HEK293 (cell line): ENCODE results near the gene CTBP2.
A peak's percentile ranks its signal among the peaks of the same experiment; 100 is the strongest.

Source experiments
- EGR2 ChIP-seq: fragments of 450-650 bp; formaldehyde crosslinking; IDR thresholded peaks from 2 replicates; pipeline ENCODE4 v1.5.1; 2016; ENCODE audit warnings: low read depth, missing biosample characterization, missing genetic modification characterization
- FEZF1 ChIP-seq: fragments of 450-650 bp; formaldehyde crosslinking; IDR thresholded peaks from 2 replicates; pipeline ENCODE4 v1.5.1; 2016; ENCODE audit warnings: missing biosample characterization, missing genetic modification characterization
- GFI1B ChIP-seq: fragments of 450-650 bp; formaldehyde crosslinking; IDR thresholded peaks from 2 replicates; pipeline ENCODE4 v1.5.1; 2016; ENCODE audit warnings: missing biosample characterization, missing genetic modification characterization
- KLF7 ChIP-seq: fragments of 450-650 bp; formaldehyde crosslinking; IDR thresholded peaks from 2 replicates; pipeline ENCODE4 v1.5.1; 2016; ENCODE audit warnings: missing biosample characterization, missing genetic modification characterization, borderline replicate concordance
- SCRT2 ChIP-seq: fragments of 450-650 bp; formaldehyde crosslinking; IDR thresholded peaks from 2 replicates; pipeline ENCODE4 v1.5.1; 2016; ENCODE audit warnings: missing biosample characterization, missing genetic modification characterization
- SP7 ChIP-seq: fragments of 450-650 bp; formaldehyde crosslinking; IDR thresholded peaks from 2 replicates; pipeline ENCODE4 v1.5.1; 2016; ENCODE audit warnings: missing biosample characterization, missing genetic modification characterization
- TCF7L2 ChIP-seq: IDR thresholded peaks from 2 replicates; pipeline ENCODE4 v1.6.1; 2011; ENCODE audit warnings: low read depth, mild to moderate bottlenecking, inconsistent platforms, low read length, moderate library complexity, borderline replicate concordance
- ZBTB17 ChIP-seq: fragments of 450-650 bp; formaldehyde crosslinking; IDR thresholded peaks from 2 replicates; pipeline ENCODE4 v1.5.1; 2016; ENCODE audit warnings: missing biosample characterization, missing genetic modification characterization
- ZBTB7A ChIP-seq: fragments of 450-650 bp; formaldehyde crosslinking; IDR thresholded peaks from 2 replicates; pipeline ENCODE4 v1.5.1; 2016; ENCODE audit warnings: low read depth, missing biosample characterization, missing genetic modification characterization
- ZFHX2 ChIP-seq: fragments of 450-650 bp; formaldehyde crosslinking; conservative IDR thresholded peaks from 2 replicates; pipeline ENCODE4 v1.5.1; 2016; ENCODE audit warnings: missing biosample characterization, missing genetic modification characterization
- ZNF138 ChIP-seq: fragments of 450-650 bp; formaldehyde crosslinking; IDR thresholded peaks from 2 replicates; pipeline ENCODE4 v1.5.1; 2016; ENCODE audit warnings: missing biosample characterization, missing genetic modification characterization, borderline replicate concordance
- ZNF175 ChIP-seq: fragments of 450-650 bp; formaldehyde crosslinking; IDR thresholded peaks from 2 replicates; pipeline ENCODE4 v1.5.1; 2016; ENCODE audit warnings: missing biosample characterization, missing genetic modification characterization
- ZNF211 ChIP-seq: fragments of 450-650 bp; formaldehyde crosslinking; IDR thresholded peaks from 2 replicates; pipeline ENCODE4 v1.5.1; 2016; ENCODE audit warnings: low read depth, missing biosample characterization, missing genetic modification characterization
- ZNF239 ChIP-seq: fragments of 450-650 bp; formaldehyde crosslinking; IDR thresholded peaks from 2 replicates; pipeline ENCODE4 v1.5.1; 2016; ENCODE audit warnings: missing biosample characterization, missing genetic modification characterization
- ZNF341 ChIP-seq: fragments of 450-650 bp; formaldehyde crosslinking; IDR thresholded peaks from 2 replicates; pipeline ENCODE4; 2016; ENCODE audit warnings: low read depth, missing biosample characterization, missing genetic modification characterization
- ZNF423 ChIP-seq: fragments of 450-650 bp; formaldehyde crosslinking; IDR thresholded peaks from 2 replicates; pipeline ENCODE4 v1.5.1; 2016; ENCODE audit warnings: missing biosample characterization, missing genetic modification characterization
- ZNF521 ChIP-seq: fragments of 450-650 bp; formaldehyde crosslinking; IDR thresholded peaks from 2 replicates; pipeline ENCODE4 v1.5.1; 2017; ENCODE audit warnings: missing biosample characterization, mild to moderate bottlenecking, missing genetic modification characterization
- ZNF530 ChIP-seq: fragments of 450-650 bp; formaldehyde crosslinking; IDR thresholded peaks from 2 replicates; pipeline ENCODE4 v1.5.1; 2016; ENCODE audit warnings: low read depth, missing biosample characterization, missing genetic modification characterization
- ZNF670 ChIP-seq: fragments of 450-650 bp; formaldehyde crosslinking; IDR thresholded peaks from 2 replicates; pipeline ENCODE4 v1.5.1; 2016; ENCODE audit warnings: missing biosample characterization, missing genetic modification characterization, low read depth
- ZNF76 ChIP-seq: fragments of 450-650 bp; formaldehyde crosslinking; IDR thresholded peaks from 2 replicates; pipeline ENCODE4; 2016; ENCODE audit warnings: low read depth, missing biosample characterization, missing genetic modification characterization, borderline replicate concordance
- ZSCAN30 ChIP-seq: fragments of 450-650 bp; IDR thresholded peaks from 2 replicates; pipeline ENCODE4 v1.5.1; 2018; ENCODE audit warnings: missing biosample characterization, mild to moderate bottlenecking, missing genetic modification characterization, moderate library complexity
- ZXDB ChIP-seq: fragments of 450-650 bp; formaldehyde crosslinking; IDR thresholded peaks from 2 replicates; pipeline ENCODE4 v1.5.1; 2016; ENCODE audit warnings: missing biosample characterization, missing genetic modification characterization
- TF ChIP-seq, protein P1 (sequence below): fragments of 450-650 bp; formaldehyde crosslinking; IDR thresholded peaks from 2 replicates; pipeline ENCODE4 v1.5.1; 2017; ENCODE audit warnings: missing biosample characterization, missing genetic modification characterization
- TF ChIP-seq, protein P2 (sequence below): fragments of 450-650 bp; IDR thresholded peaks from 2 replicates; pipeline ENCODE4 v1.5.1; 2018; ENCODE audit warnings: missing biosample characterization, missing genetic modification characterization
- TF ChIP-seq, protein P3 (sequence below): fragments of 450-650 bp; formaldehyde crosslinking; IDR thresholded peaks from 2 replicates; pipeline ENCODE4 v1.5.1; 2016; ENCODE audit warnings: missing biosample characterization, missing genetic modification characterization
- TF ChIP-seq, protein P4 (sequence below): fragments of 450-650 bp; formaldehyde crosslinking; IDR thresholded peaks from 2 replicates; pipeline ENCODE4 v1.5.1; 2017; ENCODE audit warnings: missing biosample characterization, missing genetic modification characterization
- TF ChIP-seq, protein P5 (sequence below): fragments of 450-650 bp; formaldehyde crosslinking; IDR thresholded peaks from 2 replicates; pipeline ENCODE4 v1.5.1; 2016; ENCODE audit warnings: missing biosample characterization, missing genetic modification characterization
- TF ChIP-seq, protein P6 (sequence below): fragments of 450-650 bp; formaldehyde crosslinking; IDR thresholded peaks from 2 replicates; pipeline ENCODE4 v1.5.1; 2016; ENCODE audit warnings: missing biosample characterization, missing genetic modification characterization

The CTBP2 gene

DNA sequence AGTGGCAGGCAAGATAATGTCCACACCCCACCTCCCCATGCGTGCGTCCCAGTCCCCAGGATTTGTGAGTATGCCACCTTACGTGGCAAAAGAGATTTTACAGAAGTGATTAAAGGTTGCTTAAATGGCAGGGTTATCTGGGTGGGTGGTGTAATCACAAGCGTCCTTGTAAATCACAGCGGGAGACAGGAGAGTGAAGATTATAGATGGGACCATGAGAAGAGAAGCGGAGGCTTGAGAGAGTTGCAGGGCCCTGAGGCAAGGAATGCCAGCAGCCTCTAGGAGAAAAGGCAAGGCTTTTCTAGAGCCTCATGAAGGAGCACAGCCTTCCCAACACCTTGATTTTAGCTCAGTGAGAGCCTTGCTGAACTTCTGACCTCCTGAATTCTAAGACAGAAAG lies 208.2 kb downstream of the CTBP2 start (continued):
- TF ChIP-seq, protein P1, sequence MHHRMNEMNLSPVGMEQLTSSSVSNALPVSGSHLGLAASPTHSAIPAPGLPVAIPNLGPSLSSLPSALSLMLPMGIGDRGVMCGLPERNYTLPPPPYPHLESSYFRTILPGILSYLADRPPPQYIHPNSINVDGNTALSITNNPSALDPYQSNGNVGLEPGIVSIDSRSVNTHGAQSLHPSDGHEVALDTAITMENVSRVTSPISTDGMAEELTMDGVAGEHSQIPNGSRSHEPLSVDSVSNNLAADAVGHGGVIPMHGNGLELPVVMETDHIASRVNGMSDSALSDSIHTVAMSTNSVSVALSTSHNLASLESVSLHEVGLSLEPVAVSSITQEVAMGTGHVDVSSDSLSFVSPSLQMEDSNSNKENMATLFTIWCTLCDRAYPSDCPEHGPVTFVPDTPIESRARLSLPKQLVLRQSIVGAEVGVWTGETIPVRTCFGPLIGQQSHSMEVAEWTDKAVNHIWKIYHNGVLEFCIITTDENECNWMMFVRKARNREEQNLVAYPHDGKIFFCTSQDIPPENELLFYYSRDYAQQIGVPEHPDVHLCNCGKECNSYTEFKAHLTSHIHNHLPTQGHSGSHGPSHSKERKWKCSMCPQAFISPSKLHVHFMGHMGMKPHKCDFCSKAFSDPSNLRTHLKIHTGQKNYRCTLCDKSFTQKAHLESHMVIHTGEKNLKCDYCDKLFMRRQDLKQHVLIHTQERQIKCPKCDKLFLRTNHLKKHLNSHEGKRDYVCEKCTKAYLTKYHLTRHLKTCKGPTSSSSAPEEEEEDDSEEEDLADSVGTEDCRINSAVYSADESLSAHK (tag by site-specific recombination): peak; percentile 59; the same call in 1 of the 2 replicates
- TF ChIP-seq ZSCAN30 (tag by site-specific recombination) (peak; percentile 95), ZBTB7A (tag by site-specific recombination) (no peak), KLF7 (tag by site-specific recombination) (peak; percentile 26; the same call in 1 of the 2 replicates), ZNF175 (tag by site-specific recombination) (no peak), ZFHX2 (tag by site-specific recombination) (peak; percentile 76), ZNF138 (tag by site-specific recombination) (no peak), ZBTB17 (peak; percentile 77; the same call in 1 of the 2 replicates), ZNF530 (tag by site-specific recombination) (no peak), ZNF341 (peak; percentile 18; the same call in 1 of the 2 replicates), ZNF211 (tag by site-specific recombination) (no peak), ZNF423 (tag by site-specific recombination) (peak; percentile 87), ZNF670 (tag by site-specific recombination) (no peak), ZNF76 (tag by site-specific recombination) (no peak), ZNF521 (no peak), FEZF1 (tag by site-specific recombination) (peak; percentile 89), ZXDB (tag by site-specific recombination) (peak; percentile 77), EGR2 (tag by site-specific recombination) (peak; percentile 77), SCRT2 (tag by site-specific recombination) (no peak), ZNF239 (tag by site-specific recombination) (no peak), GFI1B (tag by site-specific recombination) (peak; percentile 53; the same call in 1 of the 2 replicates), SP7 (peak; percentile 98), TCF7L2 (peak; percentile 72; the same call in 1 of the 2 replicates)
- TF ChIP-seq, protein P2, sequence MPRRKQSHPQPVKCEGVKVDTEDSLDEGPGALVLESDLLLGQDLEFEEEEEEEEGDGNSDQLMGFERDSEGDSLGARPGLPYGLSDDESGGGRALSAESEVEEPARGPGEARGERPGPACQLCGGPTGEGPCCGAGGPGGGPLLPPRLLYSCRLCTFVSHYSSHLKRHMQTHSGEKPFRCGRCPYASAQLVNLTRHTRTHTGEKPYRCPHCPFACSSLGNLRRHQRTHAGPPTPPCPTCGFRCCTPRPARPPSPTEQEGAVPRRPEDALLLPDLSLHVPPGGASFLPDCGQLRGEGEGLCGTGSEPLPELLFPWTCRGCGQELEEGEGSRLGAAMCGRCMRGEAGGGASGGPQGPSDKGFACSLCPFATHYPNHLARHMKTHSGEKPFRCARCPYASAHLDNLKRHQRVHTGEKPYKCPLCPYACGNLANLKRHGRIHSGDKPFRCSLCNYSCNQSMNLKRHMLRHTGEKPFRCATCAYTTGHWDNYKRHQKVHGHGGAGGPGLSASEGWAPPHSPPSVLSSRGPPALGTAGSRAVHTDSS (tag by site-specific recombination): no peak
- TF ChIP-seq, protein P3, sequence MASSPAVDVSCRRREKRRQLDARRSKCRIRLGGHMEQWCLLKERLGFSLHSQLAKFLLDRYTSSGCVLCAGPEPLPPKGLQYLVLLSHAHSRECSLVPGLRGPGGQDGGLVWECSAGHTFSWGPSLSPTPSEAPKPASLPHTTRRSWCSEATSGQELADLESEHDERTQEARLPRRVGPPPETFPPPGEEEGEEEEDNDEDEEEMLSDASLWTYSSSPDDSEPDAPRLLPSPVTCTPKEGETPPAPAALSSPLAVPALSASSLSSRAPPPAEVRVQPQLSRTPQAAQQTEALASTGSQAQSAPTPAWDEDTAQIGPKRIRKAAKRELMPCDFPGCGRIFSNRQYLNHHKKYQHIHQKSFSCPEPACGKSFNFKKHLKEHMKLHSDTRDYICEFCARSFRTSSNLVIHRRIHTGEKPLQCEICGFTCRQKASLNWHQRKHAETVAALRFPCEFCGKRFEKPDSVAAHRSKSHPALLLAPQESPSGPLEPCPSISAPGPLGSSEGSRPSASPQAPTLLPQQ (tag by site-specific recombination): 0 out of 2 replicates have a peak, but pooled peaks have one; percentile 27
- TF ChIP-seq, protein P4, sequence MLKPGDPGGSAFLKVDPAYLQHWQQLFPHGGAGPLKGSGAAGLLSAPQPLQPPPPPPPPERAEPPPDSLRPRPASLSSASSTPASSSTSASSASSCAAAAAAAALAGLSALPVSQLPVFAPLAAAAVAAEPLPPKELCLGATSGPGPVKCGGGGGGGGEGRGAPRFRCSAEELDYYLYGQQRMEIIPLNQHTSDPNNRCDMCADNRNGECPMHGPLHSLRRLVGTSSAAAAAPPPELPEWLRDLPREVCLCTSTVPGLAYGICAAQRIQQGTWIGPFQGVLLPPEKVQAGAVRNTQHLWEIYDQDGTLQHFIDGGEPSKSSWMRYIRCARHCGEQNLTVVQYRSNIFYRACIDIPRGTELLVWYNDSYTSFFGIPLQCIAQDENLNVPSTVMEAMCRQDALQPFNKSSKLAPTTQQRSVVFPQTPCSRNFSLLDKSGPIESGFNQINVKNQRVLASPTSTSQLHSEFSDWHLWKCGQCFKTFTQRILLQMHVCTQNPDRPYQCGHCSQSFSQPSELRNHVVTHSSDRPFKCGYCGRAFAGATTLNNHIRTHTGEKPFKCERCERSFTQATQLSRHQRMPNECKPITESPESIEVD: peak; percentile 90
- TF ChIP-seq, protein P5, sequence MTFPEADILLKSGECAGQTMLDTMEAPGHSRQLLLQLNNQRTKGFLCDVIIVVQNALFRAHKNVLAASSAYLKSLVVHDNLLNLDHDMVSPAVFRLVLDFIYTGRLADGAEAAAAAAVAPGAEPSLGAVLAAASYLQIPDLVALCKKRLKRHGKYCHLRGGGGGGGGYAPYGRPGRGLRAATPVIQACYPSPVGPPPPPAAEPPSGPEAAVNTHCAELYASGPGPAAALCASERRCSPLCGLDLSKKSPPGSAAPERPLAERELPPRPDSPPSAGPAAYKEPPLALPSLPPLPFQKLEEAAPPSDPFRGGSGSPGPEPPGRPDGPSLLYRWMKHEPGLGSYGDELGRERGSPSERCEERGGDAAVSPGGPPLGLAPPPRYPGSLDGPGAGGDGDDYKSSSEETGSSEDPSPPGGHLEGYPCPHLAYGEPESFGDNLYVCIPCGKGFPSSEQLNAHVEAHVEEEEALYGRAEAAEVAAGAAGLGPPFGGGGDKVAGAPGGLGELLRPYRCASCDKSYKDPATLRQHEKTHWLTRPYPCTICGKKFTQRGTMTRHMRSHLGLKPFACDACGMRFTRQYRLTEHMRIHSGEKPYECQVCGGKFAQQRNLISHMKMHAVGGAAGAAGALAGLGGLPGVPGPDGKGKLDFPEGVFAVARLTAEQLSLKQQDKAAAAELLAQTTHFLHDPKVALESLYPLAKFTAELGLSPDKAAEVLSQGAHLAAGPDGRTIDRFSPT (tag by site-specific recombination): peak; percentile 86
- TF ChIP-seq, protein P6, sequence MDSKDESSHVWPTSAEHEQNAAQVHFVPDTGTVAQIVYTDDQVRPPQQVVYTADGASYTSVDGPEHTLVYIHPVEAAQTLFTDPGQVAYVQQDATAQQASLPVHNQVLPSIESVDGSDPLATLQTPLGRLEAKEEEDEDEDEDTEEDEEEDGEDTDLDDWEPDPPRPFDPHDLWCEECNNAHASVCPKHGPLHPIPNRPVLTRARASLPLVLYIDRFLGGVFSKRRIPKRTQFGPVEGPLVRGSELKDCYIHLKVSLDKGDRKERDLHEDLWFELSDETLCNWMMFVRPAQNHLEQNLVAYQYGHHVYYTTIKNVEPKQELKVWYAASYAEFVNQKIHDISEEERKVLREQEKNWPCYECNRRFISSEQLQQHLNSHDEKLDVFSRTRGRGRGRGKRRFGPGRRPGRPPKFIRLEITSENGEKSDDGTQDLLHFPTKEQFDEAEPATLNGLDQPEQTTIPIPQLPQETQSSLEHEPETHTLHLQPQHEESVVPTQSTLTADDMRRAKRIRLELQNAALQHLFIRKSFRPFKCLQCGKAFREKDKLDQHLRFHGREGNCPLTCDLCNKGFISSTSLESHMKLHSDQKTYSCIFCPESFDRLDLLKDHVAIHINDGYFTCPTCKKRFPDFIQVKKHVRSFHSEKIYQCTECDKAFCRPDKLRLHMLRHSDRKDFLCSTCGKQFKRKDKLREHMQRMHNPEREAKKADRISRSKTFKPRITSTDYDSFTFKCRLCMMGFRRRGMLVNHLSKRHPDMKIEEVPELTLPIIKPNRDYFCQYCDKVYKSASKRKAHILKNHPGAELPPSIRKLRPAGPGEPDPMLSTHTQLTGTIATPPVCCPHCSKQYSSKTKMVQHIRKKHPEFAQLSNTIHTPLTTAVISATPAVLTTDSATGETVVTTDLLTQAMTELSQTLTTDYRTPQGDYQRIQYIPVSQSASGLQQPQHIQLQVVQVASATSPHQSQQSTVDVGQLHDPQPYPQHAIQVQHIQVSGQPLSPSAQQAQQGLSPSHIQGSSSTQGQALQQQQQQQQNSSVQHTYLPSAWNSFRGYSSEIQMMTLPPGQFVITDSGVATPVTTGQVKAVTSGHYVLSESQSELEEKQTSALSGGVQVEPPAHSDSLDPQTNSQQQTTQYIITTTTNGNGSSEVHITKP (tag by site-specific recombination): 0 out of 2 replicates have a peak, but pooled peaks have one; percentile 13
